Duodenal mucosa (tissue), 2 donors: Measurements from ENCODE around the gene PQBP1.

Source experiments
- H3K27ac ChIP-seq: one replicate; pipeline ENCODE4 v1.7.0; 2013; ENCODE audit warnings: low read depth, low read length
- H3K27me3 ChIP-seq, 2 donors: one replicate each; pipeline ENCODE4 v1.7.0; 2013; ENCODE audit warnings: low read length in 2 of 2, control low read depth in 1 of 2; ENCODE audit not compliant: insufficient read depth in 2 of 2, control insufficient read depth in 1 of 2
- H3K36me3 ChIP-seq, 2 donors: one replicate each; pipeline ENCODE4 v1.7.0; 2013; ENCODE audit warnings: low read length in 2 of 2, control low read depth in 1 of 2; ENCODE audit not compliant: insufficient read depth in 2 of 2, control insufficient read depth in 1 of 2
- H3K4me1 ChIP-seq, 2 donors: one replicate each; pipeline ENCODE4 v1.7.0; 2013; ENCODE audit warnings: low read length in 2 of 2, control low read depth in 1 of 2; ENCODE audit not compliant: insufficient read depth in 2 of 2, control insufficient read depth in 1 of 2
- H3K4me3 ChIP-seq, 2 donors: one replicate each; pipeline ENCODE4 v1.7.0; 2013; ENCODE audit warnings: low read length in 2 of 2, low read depth in 1 of 2
- H3K9ac ChIP-seq, 2 donors: one replicate each; pipeline ENCODE4 v1.7.0; 2013; ENCODE audit warnings: low read length in 2 of 2, low read depth in 1 of 2
- H3K9me3 ChIP-seq, 2 donors: one replicate each; pipeline ENCODE4 v1.7.0; 2013; ENCODE audit warnings: low read length in 2 of 2, control low read depth in 1 of 2; ENCODE audit not compliant: control insufficient read depth in 1 of 2

The PQBP1 gene

DNA sequence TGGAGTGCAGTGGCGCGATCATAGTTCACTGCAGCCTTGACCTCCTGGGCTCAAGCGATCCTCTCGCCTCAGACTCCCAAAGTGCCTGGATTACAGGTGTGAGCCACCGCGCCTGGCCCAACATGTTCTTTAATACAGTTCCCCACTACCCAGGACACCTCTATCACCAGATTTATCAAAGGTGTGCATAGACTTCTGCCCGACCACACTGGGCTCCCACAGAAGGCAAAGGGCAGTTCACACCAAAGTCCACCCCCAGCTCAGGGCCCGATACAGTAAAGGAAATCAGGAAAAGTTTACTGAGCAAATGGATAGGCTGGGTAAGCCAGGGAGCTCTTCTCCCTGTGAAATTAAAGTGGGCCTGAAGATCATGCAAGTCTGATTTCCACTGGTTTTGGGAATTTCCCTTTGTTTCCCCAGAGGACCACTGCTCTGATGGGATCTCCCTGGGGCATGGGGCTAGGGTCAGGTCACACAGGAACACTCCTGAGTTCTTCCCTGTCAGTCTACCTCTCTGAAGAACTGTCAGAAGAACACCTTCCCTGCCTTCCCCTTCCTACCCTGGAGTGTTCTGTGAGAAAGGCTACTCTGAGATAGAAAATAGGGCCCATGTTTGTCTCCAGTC is 38.8 kb downstream of the PQBP1 start:
- Histone ChIP-seq H3K27me3 (no peaks in the 10 kb centered on the region), H3K9me3 (no peaks in the 10 kb centered on the region), H3K27ac (no peak overlapping the region), H3K9ac (peak overlapping the region in 1 of 2 donors; percentile 25), H3K36me3 (peaks cover 6 to 29% of the 10 kb centered on the region in 2 donors), H3K4me3 (no peak overlapping the region), H3K4me1 (peaks cover 42 to 43% of the 10 kb centered on the region in 2 donors)

DNA sequence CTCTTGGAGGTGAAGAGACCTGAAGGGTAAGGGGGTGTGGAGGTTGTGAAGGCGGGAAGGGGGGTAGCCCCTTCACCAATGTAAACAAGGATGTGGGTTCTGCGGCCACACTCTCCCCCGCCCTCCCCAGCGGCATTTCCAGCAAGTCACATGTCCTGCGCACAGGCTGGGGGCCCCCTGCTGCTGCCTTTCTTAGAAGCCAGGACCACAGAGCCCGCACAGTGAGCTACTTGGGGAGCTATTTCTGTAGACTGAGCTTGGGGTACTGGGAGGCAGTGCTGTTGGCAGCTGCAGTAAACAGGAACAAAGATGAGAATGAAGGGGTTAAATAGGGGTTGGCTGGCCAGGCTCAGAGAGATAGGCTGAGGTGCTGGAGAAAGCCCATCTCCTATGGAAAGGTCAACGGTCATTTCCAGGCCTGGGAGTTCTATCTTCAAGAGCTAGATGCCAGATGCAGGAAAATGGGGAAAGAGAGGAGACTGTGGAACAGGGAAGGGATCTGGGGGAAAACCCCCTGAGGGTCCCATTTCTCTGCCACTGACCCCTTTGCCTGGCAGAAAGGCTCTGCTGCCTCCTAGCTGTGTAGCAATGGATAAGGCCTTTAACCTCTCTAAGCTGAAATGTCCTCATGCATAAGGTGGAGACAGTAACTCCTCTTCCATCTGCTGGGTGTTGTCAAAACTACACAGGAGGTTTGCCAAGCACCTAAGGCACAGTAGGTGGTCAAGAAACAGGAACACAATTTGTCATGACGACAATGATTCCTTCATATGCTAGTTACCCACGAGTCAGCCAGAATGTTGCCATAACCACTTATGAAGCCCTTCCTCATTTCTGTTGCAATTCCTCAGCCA is 39.6 kb downstream of the PQBP1 start:
- Histone ChIP-seq H3K36me3 (peaks cover 6 to 29% of the 10 kb centered on the region in 2 donors), H3K4me1 (peaks cover 49 to 51% of the 10 kb centered on the region in 2 donors), H3K9ac (peak overlapping the region in 1 of 2 donors; percentile 18), H3K4me3 (peak overlapping the region in 1 of 2 donors; percentile 30), H3K27ac (peak overlapping the region; percentile 42), H3K9me3 (no peaks in the 10 kb centered on the region), H3K27me3 (no peaks in the 10 kb centered on the region)

DNA sequence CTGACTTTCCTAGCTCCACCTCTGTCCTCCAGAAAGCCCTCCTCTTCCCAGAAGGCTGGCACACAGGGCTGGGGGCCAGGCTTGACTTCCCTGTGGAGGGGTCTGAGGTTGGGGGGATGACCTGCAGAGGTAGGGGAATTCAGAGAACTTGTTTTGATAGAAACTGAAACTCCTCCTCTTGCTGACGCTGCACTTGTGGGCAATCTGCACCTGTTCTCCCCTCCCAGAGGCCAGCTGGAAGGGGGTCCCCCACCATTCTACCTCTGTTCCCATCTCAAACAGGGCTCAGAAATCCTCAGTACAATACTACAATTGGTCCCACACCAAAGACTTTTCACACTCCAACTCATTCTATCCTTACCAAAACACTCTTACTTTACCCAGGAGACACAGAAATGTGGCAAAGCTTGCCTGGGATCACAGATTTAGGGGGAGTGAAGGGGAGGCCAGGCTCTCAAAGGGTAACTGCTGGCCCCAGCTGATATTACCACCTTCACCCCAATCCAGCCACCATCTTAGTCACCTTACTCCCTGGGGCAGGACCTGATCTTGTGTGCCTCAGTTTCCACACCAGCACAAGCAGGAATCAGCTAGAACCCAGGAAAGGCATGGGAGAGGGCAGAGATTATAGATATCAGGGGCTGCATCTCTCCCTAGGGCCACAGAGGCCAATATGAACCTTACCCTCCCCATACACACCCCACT is 41.1 kb downstream of the PQBP1 start:
- peaks cover 49 to 60% of the 10 kb centered on the region in 2 donors for H3K4me1 ChIP-seq
- H3K9me3 ChIP-seq = no peaks in the 10 kb centered on the region
- H3K9ac ChIP-seq = peak overlapping the region; percentile 12 to 48
- peak overlapping the region; percentile 14 for H3K27ac ChIP-seq
- no peaks in the 10 kb centered on the region for H3K27me3 ChIP-seq
- H3K36me3 ChIP-seq = peaks cover 6 to 34% of the 10 kb centered on the region in 2 donors
- H3K4me3 ChIP-seq = peak overlapping the region in 1 of 2 donors; percentile 22

DNA sequence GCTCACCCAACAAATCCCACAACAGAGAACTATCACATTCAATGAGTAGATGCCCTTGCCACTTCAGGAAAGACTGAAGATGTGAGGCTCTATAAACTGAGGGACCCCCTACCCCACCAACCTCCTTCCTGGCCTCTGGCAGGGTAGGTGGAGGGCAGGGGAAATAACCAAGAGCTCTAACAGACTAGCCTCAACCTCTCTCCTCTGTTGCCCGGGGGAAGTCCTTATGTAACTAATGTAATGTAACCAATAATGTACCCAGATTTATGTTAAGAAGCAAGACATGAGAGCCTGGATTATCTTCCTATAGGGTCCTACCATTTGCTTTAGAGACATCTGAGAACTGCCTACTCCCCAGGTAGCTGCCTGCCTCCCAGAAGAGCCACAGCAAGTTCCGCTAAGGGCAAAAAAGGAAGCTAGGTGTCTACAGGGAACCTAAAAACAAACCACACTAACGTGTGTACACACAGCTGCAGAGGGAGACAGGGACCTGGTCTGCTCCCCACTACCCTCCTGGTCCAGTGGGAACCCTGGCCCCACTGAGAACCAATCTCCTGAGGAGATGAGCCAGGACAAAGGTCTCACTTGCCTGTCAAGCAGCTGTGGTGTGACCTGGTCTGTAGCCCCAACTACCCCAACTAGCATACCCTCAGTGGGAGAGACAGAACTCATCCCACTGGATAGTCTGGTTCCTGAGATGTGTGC is 41.9 kb downstream of the PQBP1 start:
- peaks cover 51 to 60% of the 10 kb centered on the region in 2 donors for H3K4me1 ChIP-seq
- peak overlapping the region; percentile 12 to 48 for H3K9ac ChIP-seq
- peak overlapping the region; percentile 44 for H3K27ac ChIP-seq
- peaks cover under 1 to 26% of the 10 kb centered on the region in 2 donors for H3K36me3 ChIP-seq
- H3K4me3 ChIP-seq = peak overlapping the region in 1 of 2 donors; percentile 22
- no peaks in the 10 kb centered on the region for H3K27me3 ChIP-seq
- H3K9me3 ChIP-seq = no peaks in the 10 kb centered on the region

DNA sequence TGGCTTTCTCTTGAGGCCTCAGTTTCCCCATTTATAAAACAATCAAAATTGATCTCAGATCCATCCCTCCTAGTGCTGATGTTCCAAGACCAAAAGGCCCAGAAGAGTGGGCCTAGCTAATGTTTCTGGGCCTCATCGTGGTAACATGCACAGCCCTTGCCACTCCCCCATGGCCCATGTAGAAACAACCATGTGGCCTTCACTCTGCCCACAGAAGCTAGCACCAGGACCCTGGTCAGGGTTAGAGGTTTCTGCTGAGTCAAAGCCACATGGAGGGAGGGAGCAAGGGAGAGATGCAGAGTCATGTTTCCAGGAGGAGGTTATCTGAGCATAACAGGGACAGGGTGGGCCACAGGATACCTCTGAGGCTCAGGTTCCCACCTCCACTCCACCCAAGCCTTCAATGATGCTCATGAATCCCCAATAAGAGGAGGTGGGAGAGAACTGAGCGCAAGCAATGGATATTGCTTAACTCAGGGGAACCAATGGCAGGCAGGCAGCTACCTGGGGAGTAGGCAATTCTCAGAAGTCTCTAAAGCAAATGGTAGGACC is 42.8 kb downstream of the PQBP1 start:
- Histone ChIP-seq H3K9me3 (no peaks in the 10 kb centered on the region), H3K9ac (peak overlapping the region in 1 of 2 donors; percentile 35), H3K4me3 (peak overlapping the region; percentile 3 to 16), H3K27me3 (no peaks in the 10 kb centered on the region), H3K36me3 (peaks cover 0 to 21% of the 10 kb centered on the region in 2 donors), H3K27ac (no peak overlapping the region), H3K4me1 (peaks cover 51 to 60% of the 10 kb centered on the region in 2 donors)

DNA sequence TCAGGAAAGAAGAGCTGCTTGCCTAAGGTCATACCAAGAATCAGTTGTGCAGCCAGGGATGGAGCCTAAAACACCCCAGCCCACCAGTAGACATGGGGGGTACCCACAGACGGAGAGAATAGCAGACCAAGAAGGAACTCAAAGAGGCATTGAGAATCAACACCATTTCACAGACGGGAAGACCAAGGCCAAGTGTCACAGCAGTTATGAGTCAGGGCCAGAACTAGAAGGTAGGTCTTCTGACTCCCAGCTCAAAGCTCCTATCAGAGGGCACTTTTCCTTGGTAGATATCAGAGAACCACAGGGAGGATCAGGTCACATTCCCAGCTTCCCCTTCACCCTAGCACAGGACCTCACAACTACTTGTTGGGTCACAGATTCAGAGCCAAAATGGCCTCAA is 45.2 kb downstream of the PQBP1 start:
- H3K36me3 ChIP-seq = peaks cover 0 to 16% of the 10 kb centered on the region in 2 donors
- no peak overlapping the region for H3K27ac ChIP-seq
- peaks cover 36 to 46% of the 10 kb centered on the region in 2 donors for H3K4me1 ChIP-seq
- H3K9ac ChIP-seq = no peak overlapping the region
- H3K9me3 ChIP-seq = no peaks in the 10 kb centered on the region
- H3K4me3 ChIP-seq = no peak overlapping the region
- H3K27me3 ChIP-seq = no peaks in the 10 kb centered on the region

DNA sequence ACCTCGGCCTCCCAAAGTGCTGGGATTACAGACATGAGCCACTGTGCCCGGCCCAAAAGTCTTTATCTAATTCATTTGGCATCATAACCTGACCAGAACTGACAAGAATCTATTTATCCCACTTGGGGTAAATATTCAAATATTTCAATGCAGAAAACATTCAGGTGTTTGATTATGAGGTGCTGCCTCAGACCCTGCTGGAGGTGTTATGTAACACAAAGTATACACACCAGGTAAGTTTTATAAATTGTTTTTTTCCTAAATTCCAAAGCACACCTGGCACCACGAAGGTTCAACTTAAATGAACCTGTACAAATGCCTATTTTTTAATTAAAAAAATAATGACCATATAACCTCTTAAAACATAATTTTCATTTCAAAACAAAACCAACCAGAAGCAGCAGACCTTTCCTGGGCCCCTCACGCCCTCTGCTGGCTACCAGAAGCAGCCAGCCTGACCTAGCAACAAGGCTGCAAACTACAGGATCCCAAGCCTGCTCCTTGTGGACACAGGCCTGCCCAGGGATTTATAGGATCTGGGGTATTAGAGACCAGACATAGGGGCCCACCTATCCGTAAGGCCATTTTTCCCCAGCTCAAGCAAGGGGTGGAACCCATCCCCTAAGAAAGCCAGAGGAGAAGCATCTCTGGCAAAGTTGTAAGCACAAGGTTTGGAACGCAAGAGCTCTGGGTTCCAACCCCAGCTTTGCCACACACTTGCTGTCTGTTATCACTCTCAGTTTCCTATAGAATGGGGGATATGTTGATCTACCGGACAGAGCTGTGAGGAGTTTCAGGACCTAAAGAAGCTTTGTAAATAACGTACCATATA is 48.0 kb downstream of the PQBP1 start:
- H3K9ac ChIP-seq = no peak overlapping the region
- peaks cover 0 to 7% of the 10 kb centered on the region in 2 donors for H3K36me3 ChIP-seq
- peaks cover 17 to 22% of the 10 kb centered on the region in 2 donors for H3K4me1 ChIP-seq
- H3K27me3 ChIP-seq = no peaks in the 10 kb centered on the region
- H3K4me3 ChIP-seq = no peak overlapping the region
- no peak overlapping the region for H3K27ac ChIP-seq
- H3K9me3 ChIP-seq = no peaks in the 10 kb centered on the region

DNA sequence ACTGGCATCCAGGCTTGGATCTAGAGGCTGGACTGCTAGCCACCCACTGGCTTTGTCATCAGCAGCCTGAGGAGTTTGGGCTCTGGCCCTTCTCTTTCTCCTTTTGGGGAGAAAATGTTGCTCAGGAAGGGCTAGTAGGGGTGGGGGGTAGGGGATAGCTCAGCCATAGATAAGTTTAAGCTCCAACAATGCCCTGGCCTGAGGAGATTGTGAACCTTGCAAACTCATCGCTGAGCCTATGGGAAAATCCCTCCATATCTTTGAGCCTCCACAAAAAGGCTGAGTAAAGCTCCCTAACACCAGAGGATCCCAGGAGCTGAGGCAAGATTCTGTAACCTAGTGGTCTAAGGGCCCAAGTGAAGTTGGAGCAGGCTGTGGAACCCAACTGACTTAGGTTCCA is 50.9 kb downstream of the PQBP1 start:
- H3K27ac ChIP-seq = no peak overlapping the region
- H3K9me3 ChIP-seq = no peaks in the 10 kb centered on the region
- H3K4me1 ChIP-seq = peaks cover 10 to 13% of the 10 kb centered on the region in 2 donors
- H3K36me3 ChIP-seq = peaks cover 0 to 3% of the 10 kb centered on the region in 2 donors
- no peak overlapping the region for H3K4me3 ChIP-seq
- H3K9ac ChIP-seq = no peak overlapping the region
- no peaks in the 10 kb centered on the region for H3K27me3 ChIP-seq
